ENCODE data around the gene NRG3. TPM values are rescaled to one million over a fixed set of nuclear protein-coding genes. Genes with fewer than 3 reads are reported as not detected.
A peak's percentile ranks its signal among the peaks of the same experiment; 100 is the strongest.

Gene NRG3
- total and polyA plus RNA-seq, 2 of the 8 experiments (the other 6 are each of a cell fraction or from before 2014, with no cell fraction given), result 4.2 to 5.0 TPM

- TF ChIP-seq MAFK (IDR thresholded peaks at IDR 0.05; ENCODE audit: low read depth, low read length) (peak; percentile 68; the same call in 1 of the 2 replicates), POU5F1 (IDR thresholded peaks at IDR 0.05; ENCODE audit: low read depth, low read length) (no peak)
- H2BK120ac ChIP-seq (replicated peaks; ENCODE audit: low read depth, low read length), result no peak overlapping the region
Observed at GRCh38 chr10:82552267-82552666, 677.3 kb downstream of the NRG3 start.

More at GRCh38 chr10:82552267-82552666, 677.3 kb downstream of the NRG3 start:
- H4K91ac ChIP-seq (replicated peaks; ENCODE audit: insufficient read length, low read length), result no peak overlapping the region
- no peaks in the 10 kb centered on the region for H3K4me1 ChIP-seq (replicated peaks in 1 of 4; ENCODE audit: control insufficient read depth in 3 of 4, insufficient read depth in 4 of 4, low read length in 3 of 4)
- H3K14ac ChIP-seq (ENCODE audit: insufficient read length), result no peak overlapping the region
- no peak overlapping the region for H4K8ac ChIP-seq (ENCODE audit: extremely low read depth, insufficient read depth, low read length)
- no peak overlapping the region for H3K4me3 ChIP-seq (ENCODE audit: extremely low read depth in 1 of 4, insufficient read depth in 2 of 4, low read depth in 3 of 4, low read length in 4 of 4)
- no peak overlapping the region for H3K23ac ChIP-seq (ENCODE audit: insufficient read length)
- H3K27ac ChIP-seq (ENCODE audit: low read depth, low read length), result no peak overlapping the region
- no peak overlapping the region for H4K5ac ChIP-seq (ENCODE audit: insufficient read length, low read depth, low read length)
- H3K56ac ChIP-seq (replicated peaks; ENCODE audit: insufficient read length, low read depth, low read length), result no peak overlapping the region
- H2BK20ac ChIP-seq (ENCODE audit: low read length), result no peak overlapping the region
- ChIA-PET POLR2A (ENCODE audit: partially characterized antibody) (no interaction called here), CTCF (ENCODE audit: partially characterized antibody) (interaction anchor here (0.6 kb wide), 1 partner anchor 508 kb away, joined by 3 read pairs; no protein-coding TSS in a partner anchor)
- 95% methylated on average over 1 of the region's 1 CpG; no CpG with 5 or more reads in 1 of the 2 experiments for WGBS, 2 experiments (ENCODE audit: extremely low coverage in 1 of 2, insufficient coverage in 1 of 2, insufficient read length in 1 of 2, insufficient replicate concordance in 2 of 2, low coverage in 1 of 2, low lambda C conversion rate in 2 of 2, missing lambda C conversion rate in 1 of 2)
- H3K9ac ChIP-seq (replicated peaks in 1 of 4; ENCODE audit: extremely low read depth in 1 of 4, low read depth in 3 of 4, low read length in 3 of 4), result no peak overlapping the region
- no peak overlapping the region for H3K4me2 ChIP-seq (ENCODE audit: insufficient read depth in 1 of 2, low read depth in 2 of 2, low read length in 2 of 2)
- H3K9me3 ChIP-seq (ENCODE audit: insufficient read depth in 2 of 2, low read depth in 1 of 2, low read length in 1 of 2), result no peaks in the 10 kb centered on the region
- H2BK5ac ChIP-seq (ENCODE audit: low read depth, low read length), result no peak overlapping the region
- no peak overlapping the region for H2AK5ac ChIP-seq (ENCODE audit: low read depth, low read length)
- H3K79me2 ChIP-seq (ENCODE audit: control insufficient read depth in 1 of 2, insufficient read depth in 2 of 2, low read length in 2 of 2), result no peaks in the 10 kb centered on the region
- H3K4ac ChIP-seq (replicated peaks; ENCODE audit: insufficient read length, low read depth, low read length), result no peak overlapping the region
- H2BK12ac ChIP-seq (ENCODE audit: low read depth, low read length), result no peak overlapping the region
- no peak overlapping the region for H3K18ac ChIP-seq (ENCODE audit: extremely low read depth, low read length)
- no peaks in the 10 kb centered on the region for H4K20me1 ChIP-seq (replicated peaks in 1 of 2; ENCODE audit: control insufficient read depth in 1 of 2, insufficient read depth in 2 of 2, low read length in 2 of 2)
- H3K36me3 ChIP-seq (ENCODE audit: control insufficient read depth in 2 of 4, insufficient read depth in 4 of 4, low read length in 3 of 4), result no peaks in the 10 kb centered on the region
- H2BK15ac ChIP-seq (ENCODE audit: low read length), result no peak overlapping the region
- H3K23me2 ChIP-seq (ENCODE audit: low read depth, low read length), result no peaks in the 10 kb centered on the region
- no peak for DNase-seq (ENCODE audit: low read depth in 1 of 2, low spot score in 2 of 2)
- no peaks in the 10 kb centered on the region for H3K79me1 ChIP-seq (ENCODE audit: low read depth, low read length)
- no peak for FAIRE-seq
- H2AFZ ChIP-seq (ENCODE audit: low read length), result no peak overlapping the region
- H3K27me3 ChIP-seq (replicated peaks in 1 of 4; ENCODE audit: control insufficient read depth in 3 of 4, extremely low read depth in 1 of 4, insufficient read depth in 3 of 4, low read length in 3 of 4), result no peaks in the 10 kb centered on the region
